Measurements from ENCODE around the gene PRODH2.
A peak's percentile ranks its signal among the peaks of the same experiment; 100 is the strongest.

Gene PRODH2

GRCh38 chr19:35757749-35758608, 54.7 kb downstream of the PRODH2 start, which contains the start of gene PROSER3:
PROSER3 (plus strand) TSS chr19:35758176; CDS start chr19:35758216, 40 bp downstream.
- DNase-seq (ENCODE audit: low read depth): peak; percentile 100

GRCh38 chr19:35757231-35757748, 55.4 kb downstream of the PRODH2 start:
- peak; percentile 91 for DNase-seq (ENCODE audit: low read depth)

- DNase-seq (ENCODE audit: low read depth): no peak
Observed at GRCh38 chr19:35756377-35757230, 56.0 kb downstream of the PRODH2 start, which contains the start of gene HSPB6. HSPB6 (minus strand) TSS chr19:35757029; CDS start chr19:35757008, 21 bp downstream.

GRCh38 chr19:35755550-35756376, 56.9 kb downstream of the PRODH2 start:
- DNase-seq (ENCODE audit: low read depth): no peak

GRCh38 chr19:35755131-35755549, 57.5 kb downstream of the PRODH2 start:
- no peak for DNase-seq (ENCODE audit: low read depth)

- no peak for DNase-seq (ENCODE audit: low read depth)
Observed at GRCh38 chr19:35754370-35755130, 58.1 kb downstream of the PRODH2 start.

- no peak for DNase-seq (ENCODE audit: low read depth)
Observed at GRCh38 chr19:35753634-35754369, 58.8 kb downstream of the PRODH2 start.

- DNase-seq (ENCODE audit: low read depth): no peak
Observed at GRCh38 chr19:35752746-35753350, 59.8 kb downstream of the PRODH2 start.

- no peak for DNase-seq (ENCODE audit: low read depth)
Observed at GRCh38 chr19:35751839-35752745, 60.6 kb downstream of the PRODH2 start.

- no peak for DNase-seq (ENCODE audit: low read depth)
Observed at GRCh38 chr19:35750167-35750566, 62.5 kb downstream of the PRODH2 start.
